ENCODE measurements around the gene LGI4.

DNA sequence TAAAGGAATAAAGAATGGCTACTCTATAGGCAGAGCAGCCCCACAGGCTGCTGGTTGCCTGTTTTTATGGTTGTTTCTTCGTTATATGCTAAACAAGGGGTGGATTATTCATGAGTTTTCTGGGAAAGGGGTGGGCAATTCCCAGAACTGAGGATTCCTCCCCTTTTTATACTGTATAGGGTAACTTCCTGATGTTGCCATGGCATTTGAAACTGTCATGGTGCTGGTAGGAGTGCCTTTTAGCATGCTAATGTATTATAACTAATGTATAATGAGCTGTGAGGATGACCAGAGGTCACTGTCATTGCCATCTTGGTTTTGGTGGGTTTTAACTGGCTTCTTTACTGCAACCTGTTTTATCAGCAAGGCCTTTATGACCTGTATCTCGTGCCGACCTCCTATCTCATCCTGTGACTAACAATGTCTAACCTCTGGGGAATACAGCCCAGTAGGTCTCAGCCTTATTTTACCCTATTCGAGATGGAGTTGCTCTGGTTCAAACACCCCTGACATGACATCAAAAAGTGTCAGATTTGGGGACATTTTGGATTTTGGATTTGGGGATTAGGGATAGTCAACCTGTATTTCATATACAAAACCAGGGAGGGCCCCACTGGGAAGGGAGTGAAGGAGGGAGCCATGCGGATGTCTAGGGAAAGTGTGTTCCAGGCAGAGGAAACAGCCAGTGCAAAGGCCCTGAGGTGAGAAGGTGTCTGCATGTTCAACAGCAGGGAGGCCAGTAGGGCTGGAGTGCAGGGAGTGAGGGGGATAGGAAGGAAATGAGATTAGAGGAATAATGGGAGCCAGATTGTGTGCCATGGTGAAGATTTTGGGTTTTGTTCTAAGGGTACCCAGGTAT lies 30.6 kb upstream of the LGI4 start:
- TF ChIP-seq, protein P1, sequence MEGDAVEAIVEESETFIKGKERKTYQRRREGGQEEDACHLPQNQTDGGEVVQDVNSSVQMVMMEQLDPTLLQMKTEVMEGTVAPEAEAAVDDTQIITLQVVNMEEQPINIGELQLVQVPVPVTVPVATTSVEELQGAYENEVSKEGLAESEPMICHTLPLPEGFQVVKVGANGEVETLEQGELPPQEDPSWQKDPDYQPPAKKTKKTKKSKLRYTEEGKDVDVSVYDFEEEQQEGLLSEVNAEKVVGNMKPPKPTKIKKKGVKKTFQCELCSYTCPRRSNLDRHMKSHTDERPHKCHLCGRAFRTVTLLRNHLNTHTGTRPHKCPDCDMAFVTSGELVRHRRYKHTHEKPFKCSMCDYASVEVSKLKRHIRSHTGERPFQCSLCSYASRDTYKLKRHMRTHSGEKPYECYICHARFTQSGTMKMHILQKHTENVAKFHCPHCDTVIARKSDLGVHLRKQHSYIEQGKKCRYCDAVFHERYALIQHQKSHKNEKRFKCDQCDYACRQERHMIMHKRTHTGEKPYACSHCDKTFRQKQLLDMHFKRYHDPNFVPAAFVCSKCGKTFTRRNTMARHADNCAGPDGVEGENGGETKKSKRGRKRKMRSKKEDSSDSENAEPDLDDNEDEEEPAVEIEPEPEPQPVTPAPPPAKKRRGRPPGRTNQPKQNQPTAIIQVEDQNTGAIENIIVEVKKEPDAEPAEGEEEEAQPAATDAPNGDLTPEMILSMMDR (IDR thresholded peaks at IDR 0.05; ENCODE audit: low read depth, low read length, poor library complexity, severe bottlenecking): no peak
- no peak for TF ChIP-seq EZH2phosphoT487 (IDR thresholded peaks at IDR 0.05; ENCODE audit: borderline replicate concordance, low read length)

Data from DOHH2 (cell line).